AG04449 (cell line): ENCODE results near the gene RAE1.

Experiments used
- CTCF ChIA-PET: fragments of 350-600 bp; formaldehyde crosslinking; extraction: SDS; loops from one replicate; lab custom pipeline; 2021; ENCODE audit warnings: antibody characterized with exemption; lab: Yijun Ruan, JAX
- POLR2A ChIA-PET: fragments of 400-600, 350-600 bp; formaldehyde crosslinking; extraction: SDS; loops from one replicate; lab custom pipeline; 2020; ENCODE audit warnings: antibody characterized with exemption, inconsistent platforms; lab: Yijun Ruan, JAX
- DNase-seq: peaks from one replicate; pipeline ENCODE4 v3.0.0-alpha.2; 2010; ENCODE audit warnings: low read depth, low spot score
- H3K4me3 ChIP-seq: 2 replicates; pipeline ENCODE4 v1.5.1; 2011; ENCODE audit warnings: low read depth, mild to moderate bottlenecking, control low read depth, low read length
- TF ChIP-seq, protein P1 (sequence below): IDR thresholded peaks from one replicate; pipeline ENCODE4 v1.5.1; 2011; ENCODE audit warnings: mild to moderate bottlenecking, moderate library complexity, low read length, control low read depth, inconsistent platforms; ENCODE audit not compliant: insufficient read depth; ENCODE audit errors: missing control alignments

Gene RAE1

DNA sequence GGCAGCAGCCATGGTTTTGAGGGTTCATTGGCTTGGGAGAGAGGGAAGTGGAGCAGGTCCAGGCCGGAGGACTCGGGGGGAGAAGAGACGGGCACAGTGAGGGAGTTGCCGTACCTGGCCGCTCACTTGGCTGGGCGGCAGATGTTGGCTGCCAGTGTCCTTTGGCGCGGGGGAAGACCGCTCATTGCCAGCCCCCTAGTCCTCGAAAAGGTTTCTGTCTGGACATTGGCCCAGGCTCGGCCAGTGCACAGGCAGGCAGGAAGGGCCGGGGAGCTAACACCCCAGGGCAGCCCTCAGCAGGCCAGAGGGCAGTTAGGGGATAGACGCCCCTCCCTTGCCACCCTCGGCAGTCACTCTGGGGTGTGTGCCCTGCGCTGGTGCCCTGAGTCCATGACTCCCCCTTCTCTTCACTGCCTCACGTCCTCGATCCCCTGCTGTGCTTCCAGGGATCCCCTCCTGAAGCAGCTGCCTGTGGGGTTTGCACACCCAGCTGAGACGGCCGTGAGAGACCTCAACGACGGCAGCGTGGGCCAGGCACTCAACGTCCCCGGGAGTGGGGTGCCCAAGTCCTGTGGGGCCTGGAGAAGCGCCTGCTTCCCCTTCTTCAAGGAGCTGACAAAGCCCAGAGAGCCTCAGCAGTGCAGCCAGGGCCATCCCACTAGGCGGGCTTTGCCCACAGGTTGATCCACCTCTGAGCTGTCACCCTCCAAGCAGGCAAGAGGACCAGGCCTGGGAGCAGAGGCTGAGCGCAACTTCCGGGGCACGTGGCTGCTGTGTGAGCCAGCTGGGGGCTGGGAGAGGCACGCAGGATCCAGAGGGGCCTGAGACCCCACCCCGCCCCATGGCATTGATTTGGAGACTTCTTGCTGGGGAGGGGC is 60.6 kb downstream of the RAE1 start:
- ChIA-PET POLR2A (no interaction called here), CTCF (interaction anchor here (1.8 kb wide), 1 partner anchor 30 kb away, joined by 8 read pairs; no protein-coding TSS in a partner anchor)
- no peak overlapping the region for H3K4me3 ChIP-seq
- no peak for DNase-seq
- TF ChIP-seq, protein P1, sequence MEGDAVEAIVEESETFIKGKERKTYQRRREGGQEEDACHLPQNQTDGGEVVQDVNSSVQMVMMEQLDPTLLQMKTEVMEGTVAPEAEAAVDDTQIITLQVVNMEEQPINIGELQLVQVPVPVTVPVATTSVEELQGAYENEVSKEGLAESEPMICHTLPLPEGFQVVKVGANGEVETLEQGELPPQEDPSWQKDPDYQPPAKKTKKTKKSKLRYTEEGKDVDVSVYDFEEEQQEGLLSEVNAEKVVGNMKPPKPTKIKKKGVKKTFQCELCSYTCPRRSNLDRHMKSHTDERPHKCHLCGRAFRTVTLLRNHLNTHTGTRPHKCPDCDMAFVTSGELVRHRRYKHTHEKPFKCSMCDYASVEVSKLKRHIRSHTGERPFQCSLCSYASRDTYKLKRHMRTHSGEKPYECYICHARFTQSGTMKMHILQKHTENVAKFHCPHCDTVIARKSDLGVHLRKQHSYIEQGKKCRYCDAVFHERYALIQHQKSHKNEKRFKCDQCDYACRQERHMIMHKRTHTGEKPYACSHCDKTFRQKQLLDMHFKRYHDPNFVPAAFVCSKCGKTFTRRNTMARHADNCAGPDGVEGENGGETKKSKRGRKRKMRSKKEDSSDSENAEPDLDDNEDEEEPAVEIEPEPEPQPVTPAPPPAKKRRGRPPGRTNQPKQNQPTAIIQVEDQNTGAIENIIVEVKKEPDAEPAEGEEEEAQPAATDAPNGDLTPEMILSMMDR, result no peak

DNA sequence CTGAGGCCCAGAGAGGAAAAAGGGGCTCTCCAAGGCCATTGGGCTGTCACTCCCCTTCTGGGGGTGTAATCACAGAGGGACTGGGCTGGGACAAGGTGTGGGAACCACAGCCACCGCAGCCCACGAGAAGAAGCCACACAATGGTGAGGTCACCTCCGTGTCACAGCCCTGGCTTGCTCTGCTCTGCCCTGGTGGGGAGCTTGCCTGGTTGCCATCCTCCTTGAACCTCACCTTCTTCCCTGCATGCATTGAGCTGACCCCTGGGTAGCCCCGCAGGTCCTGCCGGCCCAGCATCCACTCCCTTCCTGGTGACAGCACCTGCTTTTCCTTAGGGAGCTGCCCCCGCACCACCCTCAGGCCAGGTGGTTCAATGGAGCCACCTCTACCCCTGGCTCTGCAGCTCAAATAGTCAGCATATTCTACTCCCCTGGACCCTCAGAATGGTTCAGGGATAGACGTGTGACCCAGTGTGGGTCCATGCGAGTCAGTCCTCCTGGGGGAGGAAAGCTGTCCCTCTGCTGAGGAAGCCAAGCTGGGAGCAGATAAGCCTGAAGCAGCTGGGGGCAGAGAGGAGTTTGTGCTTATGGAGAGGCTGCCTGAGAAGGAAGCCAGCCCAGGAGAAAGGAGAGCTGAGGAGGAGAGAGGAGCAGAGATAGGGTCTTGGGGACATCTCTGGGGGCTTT is 61.4 kb downstream of the RAE1 start:
- POLR2A ChIA-PET, result interaction anchor here (1.0 kb wide), 1 partner anchor 22 kb away, joined by 3 read pairs; the partner anchor contains the start of gene RBM38

DNA sequence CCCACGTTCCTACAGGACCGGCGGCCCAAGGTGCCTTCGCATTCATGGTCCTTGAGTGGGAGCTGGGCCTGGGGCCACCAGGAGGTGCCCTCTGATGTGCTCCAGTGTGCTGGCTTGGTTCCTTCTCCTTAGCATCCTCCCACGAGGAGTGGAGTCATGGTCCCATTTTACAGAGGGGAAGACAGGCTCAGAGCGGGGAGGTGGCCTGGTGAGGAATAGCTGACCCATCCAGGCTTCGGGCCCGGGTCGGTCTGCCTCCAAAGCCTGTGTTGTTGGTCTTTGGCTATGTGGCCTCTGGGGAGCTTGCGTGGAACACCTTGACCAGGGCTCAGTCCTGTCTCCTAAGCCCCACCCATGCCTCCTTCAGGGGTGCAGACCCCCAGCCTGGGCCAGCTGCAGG is 62.9 kb downstream of the RAE1 start:
- ChIA-PET CTCF (interaction anchor here (1.5 to 1.8 kb wide), 2 partner anchors 8 to 32 kb away, joined by 4 to 8 read pairs; no protein-coding TSS in a partner anchor), POLR2A (no interaction called here)
- no peak overlapping the region for H3K4me3 ChIP-seq
- TF ChIP-seq, protein P1, result no peak
- no peak for DNase-seq

More for the DNA sequence above, 61.4 kb downstream of the RAE1 start:
- no peak for DNase-seq
- no peak overlapping the region for H3K4me3 ChIP-seq
- CTCF ChIA-PET, result interaction anchor here (1.0 to 1.8 kb wide), 3 partner anchors 9 to 31 kb away, joined by 3 to 8 read pairs (median 4); no protein-coding TSS in a partner anchor
- TF ChIP-seq, protein P1, result no peak

DNA sequence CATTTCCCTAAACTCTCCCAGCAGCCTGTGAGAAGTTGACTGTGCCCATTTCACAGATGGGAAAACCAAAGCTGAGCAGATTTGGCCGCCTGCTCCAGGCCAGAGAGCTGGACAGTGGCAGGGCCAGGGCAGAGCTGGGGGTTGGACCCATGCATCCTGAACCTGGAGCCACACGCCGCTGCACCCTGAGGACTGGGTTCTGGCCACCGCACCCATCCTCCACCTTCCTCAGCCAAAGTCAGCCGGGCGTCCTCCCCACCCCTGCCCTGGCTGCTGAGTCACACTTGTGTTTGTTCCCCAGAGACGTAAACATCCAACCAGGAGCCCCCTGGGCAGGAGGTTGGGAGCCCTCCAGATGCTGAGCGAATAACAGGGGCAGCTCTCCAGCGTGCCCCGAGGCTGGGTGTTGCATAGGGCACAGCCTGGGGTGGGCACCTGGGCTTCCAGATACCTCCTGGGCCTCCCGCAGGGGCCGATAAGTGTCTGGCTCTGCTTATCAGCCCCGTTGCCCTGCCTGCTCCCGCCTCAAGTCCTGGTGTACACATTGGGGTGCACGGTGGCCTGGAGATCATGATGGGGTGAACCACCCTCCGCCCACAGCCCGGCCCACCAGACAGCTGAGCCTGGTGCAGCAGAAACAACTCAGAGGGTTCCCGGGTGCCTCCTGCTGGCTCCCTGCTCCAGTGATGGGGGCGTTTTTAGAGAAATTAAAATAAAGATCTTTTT is 64.0 kb downstream of the RAE1 start:
- TF ChIP-seq, protein P1, result no peak
- ChIA-PET CTCF (no interaction called here), POLR2A (no interaction called here)
- no peak for DNase-seq
- no peak overlapping the region for H3K4me3 ChIP-seq

DNA sequence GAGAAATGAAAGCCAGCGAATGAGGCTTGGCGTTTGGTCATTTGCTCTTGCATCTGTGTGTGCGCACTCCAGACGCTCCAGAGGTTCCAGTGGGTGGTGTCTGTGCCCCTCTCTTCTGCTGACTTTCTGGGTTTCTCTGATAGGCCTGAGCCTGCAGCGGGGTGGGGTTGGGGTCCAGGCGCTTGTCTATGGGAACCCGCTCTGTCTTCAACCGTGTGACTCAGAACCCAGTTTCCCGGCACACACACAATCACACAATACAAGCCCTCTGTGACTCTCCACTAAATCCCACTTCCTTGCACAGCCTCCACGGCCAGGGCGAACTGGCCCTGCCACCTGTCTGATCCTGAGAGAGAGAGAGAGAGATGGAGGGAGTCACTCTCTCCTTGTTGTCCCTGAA is 64.7 kb downstream of the RAE1 start:
- ChIA-PET CTCF (no interaction called here), POLR2A (no interaction called here)
- no peak for DNase-seq
- TF ChIP-seq, protein P1, result no peak
- H3K4me3 ChIP-seq, result no peak overlapping the region
